HG03135 (cell line): Measurements from ENCODE around the gene SLC8B1.

ENCODE experiments used
- ATAC-seq: cut with Tn5 transposase; IDR thresholded peaks from one replicate; pipeline ENCODE4 v1.9.1; 2021; ENCODE audit warnings: mild to moderate bottlenecking, moderate library complexity; ENCODE audit not compliant: unreplicated experiment

Gene SLC8B1

DNA sequence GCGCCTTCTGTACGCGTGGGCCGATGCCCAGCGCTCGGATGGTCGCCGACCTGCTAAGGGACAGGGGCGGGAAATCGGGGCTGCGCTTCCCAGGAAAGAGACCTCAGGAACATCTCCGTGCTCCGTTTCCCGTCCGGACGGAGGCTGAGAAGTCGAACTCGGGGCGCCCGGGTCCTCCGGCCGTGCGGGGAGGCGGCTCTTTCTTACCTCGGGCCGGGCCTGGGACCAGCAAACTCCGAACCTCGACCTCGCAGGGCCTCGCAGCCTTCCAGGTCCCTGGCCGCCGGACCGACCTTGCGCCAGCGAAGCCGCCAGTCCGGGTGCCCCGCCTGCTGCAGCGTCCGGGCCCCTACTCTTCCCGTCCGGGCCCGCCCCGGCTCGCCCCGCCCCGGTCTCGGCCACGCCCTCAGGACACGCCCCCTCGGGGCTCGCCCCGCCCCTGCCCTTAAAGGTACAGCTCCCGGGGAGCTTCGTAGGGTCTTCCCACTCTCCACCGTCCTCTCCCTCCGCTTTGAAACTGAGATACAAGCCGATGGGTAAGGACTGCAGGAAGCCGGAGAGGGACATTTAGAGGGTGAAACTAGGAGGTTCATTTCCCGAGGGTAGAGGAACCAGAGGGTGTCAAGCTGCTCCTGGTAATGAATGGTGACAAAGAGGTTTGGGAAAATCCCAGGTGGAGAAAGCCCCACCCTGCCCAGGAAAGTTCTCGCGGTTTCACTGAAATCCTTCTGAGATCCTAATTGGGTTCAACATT lies at the start of gene SLC8B1:
TSS of gene SLC8B1 (minus strand) at position 324 of the 754 bp plus-strand sequence. CDS start 2,231 bp downstream, outside the sequence.
- ATAC-seq: peak; percentile 96

DNA sequence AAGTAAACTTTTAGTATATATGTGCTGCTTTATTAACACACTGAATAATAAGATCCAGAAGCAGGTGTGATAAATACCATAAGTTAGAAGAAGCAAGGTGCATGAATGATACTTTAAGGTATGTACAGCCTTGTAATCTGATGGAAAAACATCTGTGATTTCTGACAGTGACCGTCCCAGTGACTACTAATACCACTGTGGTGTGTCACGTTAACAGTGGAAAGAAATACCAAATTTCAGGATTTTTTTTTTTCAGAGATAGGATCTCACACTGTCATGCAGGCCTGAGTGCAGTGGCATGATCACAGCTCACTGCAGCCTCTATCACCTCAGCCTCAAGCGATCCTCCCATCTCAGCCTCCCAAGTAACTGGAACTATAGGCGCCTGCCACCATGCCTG lies 47.3 kb upstream of the SLC8B1 start:
- no peak for ATAC-seq

DNA sequence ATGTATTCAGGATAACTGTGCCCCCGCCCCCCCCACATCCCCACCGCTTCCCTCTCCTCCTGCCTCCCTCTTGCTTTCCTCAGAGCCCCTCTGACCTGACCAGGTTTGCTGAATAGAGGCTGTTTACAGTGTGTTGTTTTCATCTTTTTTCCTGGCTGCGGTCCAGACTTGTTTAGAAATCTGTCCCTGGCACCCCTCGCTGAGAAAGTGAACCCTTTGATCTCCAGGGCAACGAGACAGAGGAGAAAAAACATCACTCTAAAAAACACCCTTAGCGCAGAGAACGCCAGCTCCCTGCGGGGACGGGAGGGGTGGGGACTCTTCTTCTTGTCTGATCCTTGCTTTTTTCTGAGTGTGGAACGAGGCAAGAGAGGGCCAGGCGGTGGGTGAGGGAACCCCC lies 46.3 kb upstream of the SLC8B1 start:
- ATAC-seq: no peak

DNA sequence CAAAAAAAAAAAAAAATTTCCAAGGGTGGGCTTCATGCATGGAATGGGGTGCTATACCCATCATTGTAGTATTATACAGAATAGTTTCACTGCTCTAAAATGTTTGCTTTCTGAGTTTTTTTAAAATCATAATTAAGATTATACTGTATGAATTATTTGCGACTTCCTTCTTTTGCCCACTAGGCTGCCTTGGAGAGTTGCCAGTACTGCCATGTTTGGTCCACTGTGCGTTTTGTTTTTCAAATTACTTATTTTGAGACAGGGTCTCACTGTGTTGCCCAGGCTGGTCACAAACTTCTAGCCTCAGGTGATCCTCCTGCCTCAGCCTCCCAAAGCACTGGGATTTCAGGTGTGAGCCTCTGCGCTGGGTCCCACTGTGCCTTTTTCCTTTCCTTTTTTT lies 43.4 kb upstream of the SLC8B1 start:
- ATAC-seq: no peak

- ATAC-seq: no peak
Observed at GRCh38 chr12:113374823-113375428, 40.0 kb upstream of the SLC8B1 start.

DNA sequence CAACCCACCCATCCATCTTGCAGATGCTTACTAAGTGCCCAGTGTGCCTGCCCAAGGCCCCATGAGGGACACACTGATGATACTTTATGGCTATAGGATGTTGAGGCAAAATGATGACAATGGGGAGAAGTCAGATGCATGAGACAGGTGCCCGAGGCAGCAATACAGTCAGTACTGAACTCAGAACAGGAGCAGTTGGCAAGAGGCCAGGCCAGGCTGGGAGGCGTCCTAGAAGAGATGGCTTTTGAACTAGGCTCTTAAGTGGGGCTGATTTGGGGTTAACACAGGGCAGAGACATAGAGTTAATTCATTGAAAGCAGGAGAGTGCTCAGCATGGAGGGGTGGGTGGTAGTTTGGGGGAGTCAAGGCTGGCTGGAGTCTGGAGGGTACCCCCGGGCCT lies 39.1 kb upstream of the SLC8B1 start:
- no peak for ATAC-seq

DNA sequence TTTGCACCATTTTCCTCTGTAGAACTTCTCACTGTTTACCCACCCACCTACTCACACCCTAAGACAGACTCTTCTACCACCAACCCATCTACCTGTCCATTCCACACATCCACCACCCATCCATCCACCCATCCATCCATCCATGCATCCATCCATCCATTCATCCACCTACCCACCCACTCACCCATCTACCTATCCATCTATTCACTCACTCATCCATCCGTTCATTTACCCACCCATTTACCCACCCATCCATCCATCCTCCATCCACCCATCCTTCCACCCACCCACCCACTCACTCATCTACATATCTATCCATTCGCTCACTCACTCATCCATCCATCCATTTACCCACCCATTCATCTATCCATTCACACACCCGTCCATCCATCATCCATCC lies 38.5 kb upstream of the SLC8B1 start:
- no peak for ATAC-seq

DNA sequence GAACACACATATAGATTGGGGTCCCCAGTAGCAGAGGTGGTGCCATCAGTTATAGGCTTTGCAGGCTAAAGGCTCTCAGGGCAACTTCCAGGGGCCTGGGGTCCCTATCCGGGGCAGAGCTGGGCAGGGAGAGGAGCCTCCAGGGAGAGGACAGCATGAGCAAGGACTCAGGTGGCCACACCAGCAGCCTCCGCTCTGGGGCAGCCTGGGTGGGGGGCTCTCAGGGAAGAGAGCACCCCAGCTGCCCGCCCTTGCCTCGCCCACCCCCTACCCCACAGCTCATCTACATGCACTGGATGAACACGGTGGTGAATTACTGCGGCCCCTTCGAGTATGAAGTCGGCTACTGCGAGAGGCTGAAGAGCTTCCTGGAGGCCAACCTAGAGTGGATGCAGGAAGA lies 37.5 kb upstream of the SLC8B1 start:
- no peak for ATAC-seq

DNA sequence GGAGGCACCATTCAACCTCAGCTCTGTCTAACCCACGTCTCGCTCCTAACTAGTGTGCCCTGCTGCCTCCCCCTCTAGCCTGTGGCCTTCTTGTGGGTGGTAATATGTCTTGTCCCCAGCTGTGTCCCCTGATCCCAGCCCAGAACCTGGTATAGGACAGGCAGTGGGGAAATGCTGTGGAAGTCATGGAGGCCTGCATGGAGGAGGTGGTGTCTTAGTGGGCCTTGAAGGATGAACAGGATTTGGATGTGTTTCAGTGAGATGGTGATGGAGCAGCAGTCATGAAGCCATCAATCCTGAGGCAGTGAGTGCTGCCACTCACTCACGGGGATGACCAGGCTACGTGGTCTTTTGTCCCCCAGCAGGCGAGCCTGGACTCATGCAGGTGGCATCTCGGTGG lies 36.9 kb upstream of the SLC8B1 start:
- ATAC-seq: no peak

DNA sequence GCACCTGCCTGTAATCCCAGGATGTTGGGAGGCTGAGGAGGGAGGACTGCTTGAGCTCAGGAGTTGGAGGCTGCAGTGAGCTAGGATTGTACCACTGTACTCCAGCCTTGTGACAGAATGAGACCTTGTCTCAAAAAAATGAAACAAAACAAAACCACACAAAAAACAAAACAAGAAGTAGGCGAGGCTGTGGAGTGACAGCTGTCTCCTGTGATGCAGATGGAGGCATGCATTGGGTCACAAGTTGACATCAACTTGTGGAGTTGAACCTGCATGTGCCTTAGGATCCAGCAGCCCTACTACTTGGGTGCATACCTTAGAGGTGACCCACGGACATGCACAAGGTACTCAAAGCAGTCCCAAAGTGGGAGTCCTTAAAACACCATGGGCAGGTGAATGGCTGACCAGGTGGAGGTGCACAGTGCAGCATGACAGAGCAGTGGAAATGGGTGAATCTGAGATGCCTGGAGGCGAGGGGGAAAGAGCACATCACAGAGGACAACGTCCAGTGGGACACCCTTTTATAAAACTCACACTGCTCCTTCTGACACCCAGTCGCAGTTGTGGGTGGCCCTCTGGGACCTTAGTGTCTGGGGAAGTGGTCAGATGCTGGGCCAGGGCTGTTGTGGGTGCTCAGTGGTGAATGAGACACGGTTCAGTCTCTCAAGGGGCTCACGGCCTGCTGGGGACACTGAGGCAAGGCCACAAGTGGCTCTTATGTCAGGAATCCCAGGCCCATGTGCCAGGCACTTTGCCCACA lies 36.2 kb upstream of the SLC8B1 start:
- no peak for ATAC-seq

DNA sequence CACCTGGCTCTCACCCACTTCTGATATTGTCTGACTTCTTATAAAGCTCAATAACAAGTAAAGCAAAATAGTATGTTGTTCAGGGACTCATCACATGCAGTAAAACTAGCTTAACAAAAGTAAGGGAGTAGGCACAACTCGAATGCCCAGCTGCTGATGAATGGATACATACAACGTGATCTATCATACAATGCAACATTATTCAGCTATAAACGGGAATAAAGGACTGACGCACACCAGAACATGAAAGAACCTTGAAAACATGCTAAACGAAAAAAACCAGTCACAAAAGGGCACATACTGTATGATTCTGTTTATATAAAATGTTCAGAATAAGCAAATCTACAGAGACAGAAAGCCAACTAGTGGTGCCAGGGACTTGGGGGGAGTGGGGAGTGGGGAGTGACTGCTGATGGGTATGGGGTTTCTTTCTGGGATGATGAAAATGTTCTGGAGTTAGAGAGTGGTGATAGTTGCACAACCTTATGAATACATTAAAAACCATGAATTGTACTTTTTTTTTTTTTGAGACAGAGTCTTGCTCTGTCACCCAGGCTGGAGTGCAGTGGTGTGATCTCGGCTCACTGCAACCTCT lies 34.6 kb upstream of the SLC8B1 start:
- no peak for ATAC-seq

DNA sequence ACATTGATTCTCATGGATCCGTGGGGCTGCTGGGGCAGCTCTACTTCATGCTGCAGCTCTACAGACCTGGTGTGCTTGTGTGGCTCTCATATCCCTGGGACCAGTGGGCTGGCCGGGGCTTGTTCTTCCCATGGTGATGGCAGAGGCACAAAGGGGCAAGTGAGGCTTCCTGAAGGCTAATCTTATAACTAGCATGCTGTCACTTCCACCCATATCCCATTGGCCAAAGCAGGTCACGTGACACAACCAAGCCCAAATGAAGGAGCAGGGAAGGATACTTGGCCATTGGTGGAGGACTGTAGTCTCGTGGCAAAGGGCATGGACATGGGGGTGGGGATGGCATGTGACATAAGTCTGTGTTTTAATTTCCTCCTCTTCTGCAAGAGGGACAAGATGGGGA lies 33.4 kb upstream of the SLC8B1 start:
- no peak for ATAC-seq

- ATAC-seq: no peak
Observed at GRCh38 chr12:113366827-113367226, 31.9 kb upstream of the SLC8B1 start.

DNA sequence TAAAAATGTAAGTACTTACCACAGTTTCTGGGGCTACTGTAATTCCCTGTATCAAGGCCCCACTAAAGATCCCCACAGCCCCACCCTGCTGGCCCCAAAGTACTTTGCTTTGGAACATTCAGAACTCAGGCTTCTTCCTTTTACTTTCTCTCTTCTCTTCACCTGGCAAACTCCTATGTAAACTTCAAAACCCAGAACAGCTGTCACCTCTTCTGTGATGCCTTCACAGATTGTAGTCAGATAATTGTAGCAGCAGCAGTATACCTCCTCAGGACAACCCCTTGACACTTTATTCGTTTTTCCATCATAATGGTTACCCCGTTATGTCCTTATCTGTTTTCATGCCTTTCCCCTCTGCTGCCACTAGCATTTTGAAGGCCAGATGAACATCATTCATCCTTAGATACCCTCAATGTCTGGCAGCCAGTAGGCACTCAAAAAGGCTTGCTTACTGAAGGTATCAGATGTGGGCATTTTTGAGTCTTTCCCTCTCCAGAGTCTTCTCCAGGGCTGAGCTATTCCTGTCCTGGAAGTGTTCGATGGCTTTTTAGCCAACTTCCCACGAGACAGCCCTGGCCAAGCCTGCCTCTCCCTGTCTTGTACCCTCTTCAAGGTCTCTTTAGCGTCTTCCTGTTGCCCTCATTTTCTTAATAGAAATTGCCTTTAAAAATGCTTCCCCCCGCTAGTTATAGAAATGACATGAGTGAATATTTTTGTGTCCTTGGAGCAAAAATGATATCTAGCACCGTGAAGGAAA lies 30.9 kb upstream of the SLC8B1 start:
- ATAC-seq: no peak

DNA sequence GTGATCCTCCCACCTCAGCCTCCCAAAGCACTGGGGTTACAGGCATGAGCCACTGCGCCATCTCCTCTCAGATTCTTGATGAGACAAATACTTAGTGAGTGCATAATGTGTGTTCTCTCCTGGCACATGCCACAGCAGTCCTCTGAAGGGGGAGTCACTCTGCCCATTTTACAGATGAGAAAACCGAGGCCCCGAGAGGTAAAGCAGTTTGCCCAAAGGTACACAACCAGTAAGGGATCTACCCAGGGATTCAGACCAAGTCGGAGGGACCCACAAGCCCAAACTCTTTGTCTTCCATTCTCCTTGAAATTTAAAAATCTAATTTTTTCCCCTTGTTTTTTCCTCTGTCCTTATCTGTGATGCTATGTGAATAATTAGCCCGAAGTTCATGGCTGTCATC lies 29.8 kb upstream of the SLC8B1 start:
- no peak for ATAC-seq

- ATAC-seq: no peak
Observed at GRCh38 chr12:113361574-113362370, 26.9 kb upstream of the SLC8B1 start.

- no peak for ATAC-seq
Observed at GRCh38 chr12:113359939-113360748, 25.2 kb upstream of the SLC8B1 start.

DNA sequence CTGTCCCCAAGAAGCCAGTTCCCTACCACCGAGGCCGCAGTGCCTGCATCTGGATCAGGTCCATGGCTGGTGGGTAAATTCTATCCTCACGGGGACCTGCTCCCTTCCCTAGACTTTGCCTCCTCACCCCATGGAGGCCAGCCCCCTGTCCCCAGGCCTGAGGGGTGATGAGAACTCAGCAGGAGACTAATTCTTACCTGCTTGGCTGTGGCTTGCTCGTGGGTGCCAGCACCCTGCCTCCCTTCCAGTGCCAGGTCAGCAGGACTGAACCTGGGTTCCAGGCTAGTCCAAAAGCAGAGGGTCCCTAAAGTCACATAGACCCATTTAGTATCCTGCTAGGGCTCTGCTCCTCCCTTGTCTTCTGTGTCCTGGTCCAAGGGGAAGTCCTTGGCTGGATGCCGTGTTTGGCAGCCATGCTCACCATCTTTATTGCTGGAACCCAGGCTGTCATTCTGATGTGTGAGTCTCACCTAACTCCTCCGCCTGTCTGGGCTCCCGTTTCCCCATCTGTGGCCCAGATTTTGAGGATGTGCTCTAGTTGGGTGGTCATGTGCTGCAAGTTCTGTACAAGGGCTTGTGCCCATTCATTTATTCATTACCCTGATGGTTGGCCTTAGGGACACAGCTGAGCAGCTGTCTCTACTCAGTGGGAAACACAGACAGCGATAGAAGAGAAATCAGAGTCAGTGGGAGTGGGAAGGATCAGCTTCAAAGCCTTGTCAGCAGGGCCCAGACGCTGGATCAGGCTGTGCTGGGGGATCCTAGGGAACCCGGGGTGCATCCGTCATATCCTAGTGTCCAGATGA lies 24.4 kb upstream of the SLC8B1 start:
- ATAC-seq: no peak
